G401 (cell line): ENCODE results near the gene CCDC70. TPM values are rescaled to one million over a fixed set of nuclear protein-coding genes. Genes with fewer than 3 reads are reported as not detected.

Source experiments
- DNase-seq: peaks from one replicate; pipeline ENCODE4 v3.0.0-alpha.2; 2015; ENCODE audit warnings: low spot score
- in situ Hi-C: cut with HindIII; loops from 2 replicates; pipeline ENCODE4 v1.10.0; 2016; ENCODE audit warnings: low sequenced_read_pairs, mixed read lengths
- total RNA-seq: library from RNA; depleted of rRNA; stranded (reverse); fragments of >200 nt; shearing (Covaris generic); gene quantifications from 2 replicates; pipeline ENCODE4 v1.2.3, GENCODE V29; 2014

CCDC70 gene
- total RNA-seq, 1 experiment from 2014 or later, result not detected

DNA sequence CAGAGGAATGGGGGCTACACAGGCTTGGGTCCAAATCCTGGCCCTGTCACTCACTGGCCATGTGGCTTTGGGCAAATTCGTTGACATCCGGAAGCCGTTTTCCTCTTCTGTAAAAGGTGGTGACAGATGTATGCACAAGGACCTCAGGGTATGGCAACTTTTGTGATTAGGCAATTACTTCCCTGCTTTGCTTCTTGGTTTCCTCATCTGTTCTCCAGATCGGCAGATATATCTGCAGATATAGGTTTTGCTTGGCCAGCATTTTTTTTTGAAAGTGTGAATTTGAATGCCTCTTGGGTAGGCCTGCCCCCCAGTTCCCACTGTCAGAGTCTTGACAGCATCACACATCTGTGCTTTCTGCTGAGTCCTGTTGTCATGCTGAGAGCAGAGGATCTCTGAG is 34.5 kb upstream of the CCDC70 start:
- no peak for DNase-seq
- in situ Hi-C loops, result no loop called here

DNA sequence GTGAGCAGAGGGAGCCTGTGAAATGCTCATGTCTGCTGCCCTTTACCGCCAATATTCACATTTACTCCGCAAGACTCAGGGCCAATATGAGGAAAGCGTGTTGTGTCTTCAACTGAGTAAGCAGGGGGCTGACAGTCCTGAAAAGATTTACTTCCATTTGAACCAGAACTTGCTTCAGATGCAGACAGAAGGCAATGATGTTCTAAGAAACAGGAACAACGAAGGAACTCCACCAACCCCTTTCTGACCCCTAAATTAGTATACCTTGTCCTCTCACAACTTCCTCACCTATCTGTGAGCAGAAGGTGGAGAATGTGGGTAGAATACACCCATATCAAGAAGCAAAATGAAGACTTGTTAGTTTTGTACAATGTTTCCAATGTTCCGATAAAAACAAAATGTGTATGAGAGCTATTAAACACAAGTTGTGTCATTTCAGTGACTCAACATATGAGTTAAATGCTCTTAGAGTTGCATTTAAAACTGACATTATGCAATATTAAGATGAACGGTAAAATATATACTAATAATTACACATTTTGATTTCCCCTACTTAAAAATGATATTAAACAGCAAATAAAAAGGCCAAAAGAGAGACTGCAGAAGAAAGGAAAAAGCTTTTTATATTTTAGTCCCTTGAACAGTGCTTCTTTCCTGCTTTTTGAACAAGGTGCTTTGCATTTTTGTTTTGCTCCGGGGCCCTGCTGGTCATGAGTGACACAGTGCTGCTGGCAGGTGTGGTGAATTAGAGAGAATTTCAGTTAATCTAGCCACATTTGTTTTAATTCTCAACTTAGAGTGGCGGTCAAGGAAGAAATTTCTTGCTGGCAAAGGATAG is 32.8 kb upstream of the CCDC70 start:
- in situ Hi-C loops, result no loop called here
- no peak for DNase-seq

DNA sequence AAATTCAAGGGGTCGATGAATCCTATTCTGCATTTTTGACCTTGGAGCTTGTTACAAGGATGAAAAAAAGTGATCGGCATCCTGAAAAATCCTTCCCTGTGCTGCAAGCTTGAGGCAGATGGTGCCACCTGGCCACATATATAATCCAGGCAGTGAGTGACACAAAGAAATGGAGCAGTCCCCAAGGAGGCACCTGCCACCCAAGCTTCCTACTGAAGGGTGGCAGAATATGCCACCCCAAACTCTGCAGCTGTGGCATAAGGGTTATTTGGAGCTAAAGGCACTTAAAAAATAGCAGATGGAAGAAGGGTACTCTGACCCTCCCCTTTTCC is 32.2 kb upstream of the CCDC70 start:
- peak; percentile 74 for DNase-seq
- in situ Hi-C loops, result no loop called here

DNA sequence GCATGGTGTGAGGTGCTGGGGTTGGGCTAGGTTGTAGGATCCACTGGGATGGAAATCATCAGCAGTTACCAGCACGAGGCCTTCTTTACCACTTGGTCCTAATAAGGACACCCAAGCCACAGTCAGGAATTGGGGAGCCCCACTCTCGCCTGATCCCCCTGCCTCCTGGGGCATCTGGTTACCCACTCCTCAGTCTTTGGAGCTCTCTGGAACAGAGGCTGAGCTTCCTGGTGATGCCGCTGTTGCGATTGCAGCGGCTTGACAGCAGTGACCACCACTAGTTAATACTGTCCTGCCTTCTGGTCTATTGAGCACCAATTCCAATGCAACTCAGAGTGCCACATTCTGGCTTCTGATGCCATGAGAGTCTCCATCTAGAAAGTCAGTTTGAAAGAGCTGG is 30.2 kb upstream of the CCDC70 start:
- no peak for DNase-seq
- in situ Hi-C loops, result no loop called here

DNA sequence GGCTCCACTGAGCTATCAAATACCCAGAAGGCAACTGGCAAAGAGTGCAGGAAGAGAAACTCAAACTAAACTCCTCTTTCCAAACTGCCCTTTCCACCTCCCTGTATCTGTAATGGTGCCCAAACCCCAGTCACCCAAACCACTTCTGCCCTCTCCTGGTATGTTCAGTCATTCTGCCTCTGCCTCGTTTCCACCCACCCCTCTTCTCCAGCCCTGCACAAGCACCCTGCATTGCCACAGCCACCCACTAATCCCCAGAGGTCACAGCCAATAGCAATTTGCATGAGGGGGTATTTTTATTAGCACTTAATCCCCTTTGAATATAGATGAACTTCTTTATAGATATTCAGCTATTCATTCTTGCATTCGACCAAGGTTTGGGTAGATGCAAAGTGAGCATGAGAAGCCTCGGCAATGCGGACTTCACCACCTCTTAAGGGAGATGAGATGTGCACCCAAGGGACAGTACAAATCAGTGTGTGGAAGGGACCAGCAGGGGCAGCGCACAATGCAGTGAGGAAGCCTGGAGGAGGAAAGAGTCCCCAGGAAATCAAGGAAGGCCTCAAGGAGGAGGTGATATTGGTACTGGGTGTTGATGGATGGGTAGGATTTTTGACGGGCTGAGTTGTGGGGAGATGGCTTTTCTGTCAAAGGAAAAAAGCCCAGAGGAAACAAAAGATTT is 29.2 kb upstream of the CCDC70 start:
- in situ Hi-C loops, result no loop called here
- no peak for DNase-seq

DNA sequence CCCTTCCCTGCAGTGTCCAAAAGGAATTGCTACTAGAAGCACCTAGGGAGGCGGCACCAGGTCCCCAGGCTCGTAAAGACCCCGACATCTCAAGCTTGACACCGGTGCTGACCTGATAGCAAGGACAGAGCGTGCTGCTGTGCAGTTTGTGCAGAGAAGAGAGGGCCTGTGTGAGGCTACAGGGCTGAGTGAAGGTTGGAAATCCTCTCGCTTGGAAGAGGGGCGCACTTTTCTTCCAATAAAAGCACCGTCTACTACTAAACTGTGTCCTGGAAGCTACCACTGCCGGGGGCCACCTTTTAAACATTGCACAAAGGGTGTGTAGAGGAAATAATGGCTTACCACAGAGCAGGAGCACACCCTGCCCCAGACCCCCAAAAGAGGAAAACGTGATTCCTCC is 27.8 kb upstream of the CCDC70 start:
- in situ Hi-C loops, result no loop called here
- no peak for DNase-seq

DNA sequence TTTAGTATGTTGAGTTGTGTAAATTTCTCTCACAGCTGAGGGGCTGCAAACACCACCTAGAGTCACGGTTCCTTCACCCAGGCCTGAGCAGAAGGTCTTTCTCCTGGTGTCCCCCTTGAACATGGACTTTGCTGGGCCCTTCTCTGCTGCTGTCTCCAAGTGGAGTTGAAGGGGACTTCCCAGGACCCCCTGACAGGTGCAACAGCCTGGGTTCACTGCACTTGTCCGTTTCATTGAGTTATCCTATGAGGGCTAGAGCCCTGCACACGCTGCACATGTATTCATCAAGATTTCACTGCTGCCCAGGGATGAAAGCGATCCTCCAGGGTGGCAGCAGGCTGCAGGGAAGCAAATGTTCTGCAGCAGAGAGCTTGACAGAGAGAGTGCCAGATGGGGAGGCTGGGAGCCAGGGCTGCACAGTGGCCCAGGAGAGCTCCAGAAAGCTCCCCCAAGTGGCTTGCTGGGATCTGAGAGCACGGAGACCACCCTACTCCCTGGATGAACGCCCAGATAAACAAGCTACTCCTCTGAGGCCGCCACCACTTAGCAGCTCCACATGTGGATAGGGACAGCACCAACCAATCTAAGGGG is 27.1 kb upstream of the CCDC70 start:
- in situ Hi-C loops, result no loop called here

DNA sequence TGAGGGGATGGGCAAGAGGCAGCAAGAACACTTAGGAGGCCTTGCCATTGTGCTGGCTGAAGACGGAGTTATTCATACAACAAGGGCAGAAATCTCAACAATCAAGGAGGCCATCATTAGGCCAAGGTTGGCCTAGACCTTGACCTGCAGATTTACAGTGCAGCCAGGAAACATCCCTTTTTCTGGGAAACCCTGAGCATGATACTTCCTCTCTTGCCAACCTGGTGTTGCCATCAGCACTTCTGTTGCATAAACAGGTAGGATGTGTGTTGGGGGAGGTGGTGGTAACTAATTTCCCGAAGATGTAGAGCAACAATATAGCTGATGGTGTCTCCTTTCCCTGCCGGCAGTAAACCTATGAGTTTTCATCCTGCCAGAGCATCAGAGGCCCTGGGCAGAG is 24.8 kb upstream of the CCDC70 start:
- in situ Hi-C loops, result no loop called here
- no peak for DNase-seq

More for the DNA sequence above, 27.1 kb upstream of the CCDC70 start:
- DNase-seq, result peak; percentile 84

DNA sequence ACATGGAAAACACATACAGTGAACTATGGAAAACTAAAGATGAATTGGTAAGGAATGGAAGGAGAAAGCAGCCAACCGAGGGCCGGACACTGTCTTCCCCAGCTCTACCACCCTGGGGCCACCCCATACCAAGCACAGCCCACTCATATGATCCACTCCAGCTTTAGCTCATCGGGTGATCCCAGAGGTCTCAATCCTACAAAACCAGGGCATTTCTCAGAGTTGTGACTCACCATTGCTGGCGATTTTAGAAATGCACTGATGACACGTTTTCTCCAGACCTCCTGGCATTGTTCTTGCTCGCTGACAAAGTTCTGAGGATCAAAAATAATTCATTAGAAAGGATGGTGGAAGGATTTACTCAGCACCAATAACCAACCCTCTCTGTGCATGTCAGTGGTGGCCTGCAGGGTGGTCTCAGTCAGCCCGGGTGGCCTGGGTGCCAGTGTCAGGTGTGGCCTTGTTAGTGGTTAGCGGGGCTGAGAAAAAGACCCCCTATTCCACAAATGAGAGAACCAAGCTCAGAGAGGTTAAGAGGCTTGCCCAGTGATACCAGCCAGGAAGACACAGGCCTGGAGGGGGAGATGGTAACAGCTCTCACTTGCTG is 23.4 kb upstream of the CCDC70 start:
- DNase-seq, result no peak
- in situ Hi-C loops, result no loop called here

DNA sequence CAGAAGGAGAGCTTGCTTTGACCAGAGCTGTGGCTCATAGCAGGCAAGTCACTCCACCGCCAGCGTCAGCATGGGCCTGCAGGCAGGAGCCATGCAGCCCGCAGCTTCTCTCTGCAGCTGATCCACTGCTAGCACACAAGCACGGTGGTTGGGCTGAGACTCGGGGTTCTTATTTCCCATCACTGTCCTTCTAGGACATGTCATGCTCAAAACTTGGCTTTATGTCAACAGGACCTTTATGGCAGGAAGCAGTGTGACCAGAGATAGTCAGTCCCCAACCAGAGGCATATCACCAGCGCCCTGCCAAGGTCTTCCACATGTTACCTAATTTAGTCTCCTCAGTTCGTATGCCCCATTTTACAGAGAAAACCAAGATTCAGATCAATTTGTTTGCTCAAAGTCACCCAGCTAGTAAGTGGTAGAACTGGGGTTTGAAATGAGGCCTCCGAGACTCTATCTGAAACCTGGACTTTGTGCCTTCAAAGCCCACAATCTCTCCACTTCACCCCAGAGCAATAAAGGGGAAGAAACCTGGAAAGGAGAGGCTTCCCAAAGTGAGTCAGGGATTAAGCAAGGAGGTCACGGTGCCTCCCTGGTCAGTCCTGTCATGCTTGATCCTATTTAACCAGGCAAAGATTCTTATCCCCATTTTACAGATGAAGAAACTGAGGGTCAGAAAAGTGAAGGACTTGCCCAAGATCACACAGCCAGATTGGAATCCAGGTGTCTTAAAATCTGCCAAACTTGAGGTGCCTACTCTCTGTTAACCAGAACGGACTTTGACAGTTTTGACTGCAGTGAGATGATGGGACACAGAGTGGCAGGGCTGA is 21.8 kb upstream of the CCDC70 start:
- DNase-seq, result no peak
- in situ Hi-C loops, result no loop called here

DNA sequence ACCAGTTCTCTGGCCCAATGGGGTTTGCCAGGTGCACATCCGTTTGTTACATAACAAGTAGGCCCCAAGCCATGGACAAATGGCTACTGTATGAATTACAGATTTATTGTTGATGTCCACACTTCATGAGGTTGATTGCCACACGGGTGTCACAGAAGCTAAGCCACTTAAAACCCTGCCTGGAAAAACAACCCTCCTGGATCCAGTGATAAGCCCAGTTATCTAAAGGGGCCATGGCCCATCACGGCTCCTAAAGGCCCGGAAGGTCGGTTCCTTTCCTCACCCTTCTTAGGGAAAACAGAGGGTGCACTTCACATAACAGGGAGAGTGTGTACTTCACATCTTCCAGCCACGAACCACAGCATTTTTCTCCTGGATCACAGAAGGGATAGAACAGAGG is 20.9 kb upstream of the CCDC70 start:
- in situ Hi-C loops, result no loop called here
- DNase-seq, result no peak

DNA sequence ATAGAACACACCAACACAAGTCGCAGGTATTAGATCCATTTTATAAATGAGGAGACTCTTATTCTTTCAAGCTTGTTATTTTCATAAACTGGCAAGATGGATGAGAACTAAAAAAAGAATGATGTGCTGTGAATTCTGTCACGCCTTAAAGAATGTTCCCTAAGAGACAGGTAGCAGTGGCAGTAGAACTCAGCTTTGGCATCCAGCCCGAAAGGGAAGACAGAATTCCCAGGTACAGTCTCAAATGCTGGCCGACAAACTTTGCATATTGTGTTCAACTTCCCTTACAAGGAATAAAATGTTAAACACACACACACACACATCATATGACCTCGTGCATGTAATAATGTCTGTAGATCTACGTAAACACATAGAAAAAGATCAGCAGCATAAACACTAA is 20.0 kb upstream of the CCDC70 start:
- in situ Hi-C loops, result no loop called here

DNA sequence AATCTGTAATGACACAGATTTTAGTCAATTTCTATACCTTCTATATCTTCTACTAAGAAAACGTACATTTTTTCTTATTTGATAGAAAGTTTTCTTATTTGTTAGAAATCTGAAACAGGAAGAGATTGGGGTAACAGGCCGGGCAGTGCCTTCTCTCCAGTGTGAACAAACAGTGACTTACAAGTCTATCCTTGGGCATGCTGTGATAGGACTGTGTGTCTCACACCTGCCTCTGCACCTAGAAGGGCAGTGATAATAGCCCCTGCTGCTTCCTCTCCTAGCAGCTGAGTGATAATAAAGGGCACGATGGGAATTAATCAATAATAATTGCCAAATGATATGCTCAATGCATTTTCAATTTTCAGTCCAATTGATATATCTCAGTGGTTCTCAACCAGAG is 18.2 kb upstream of the CCDC70 start:
- in situ Hi-C loops, result no loop called here
- DNase-seq, result no peak

More for the DNA sequence above, 20.0 kb upstream of the CCDC70 start:
- DNase-seq, result no peak

DNA sequence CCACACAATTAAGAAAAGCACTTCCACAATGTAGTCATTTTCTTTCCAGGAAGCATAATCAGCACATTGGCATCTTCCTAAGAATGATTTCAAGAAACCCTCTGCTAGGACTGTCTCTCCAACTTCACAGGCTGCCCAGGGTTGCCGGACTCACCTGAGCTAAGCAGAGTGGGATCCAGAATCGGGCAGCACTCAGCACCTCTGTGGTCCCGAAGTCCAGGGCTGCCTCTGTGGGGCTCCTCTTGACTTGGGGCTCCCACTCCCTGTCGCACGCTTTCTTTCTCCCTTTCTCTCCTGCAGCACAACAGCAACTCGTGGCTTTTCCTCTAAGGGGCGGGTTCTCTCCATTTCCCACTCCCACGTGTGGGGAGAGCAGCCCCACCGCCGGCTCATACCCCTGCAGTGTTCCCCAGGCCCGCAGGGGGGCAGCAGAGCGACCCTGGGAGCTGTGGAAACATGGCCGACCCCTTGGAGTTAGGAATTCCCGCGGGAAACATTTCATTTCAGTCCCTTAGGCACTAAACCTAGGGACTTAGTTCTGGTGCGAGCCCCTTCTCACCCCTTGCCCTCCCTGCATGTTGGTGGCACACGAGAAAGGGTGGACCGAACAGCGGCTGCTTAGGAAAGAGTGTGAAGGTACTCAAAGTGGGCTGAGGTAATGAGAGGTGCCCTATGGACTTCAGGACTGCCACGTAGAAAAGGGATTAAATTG is 16.8 kb upstream of the CCDC70 start, which contains the start of gene TMEM272:
Gene TMEM272 (minus strand): TSS at position 316 of the 712 bp plus-strand sequence. CDS start 6,647 bp downstream, outside the sequence.
- peak; percentile 32 for DNase-seq
- in situ Hi-C loops, result no loop called here

DNA sequence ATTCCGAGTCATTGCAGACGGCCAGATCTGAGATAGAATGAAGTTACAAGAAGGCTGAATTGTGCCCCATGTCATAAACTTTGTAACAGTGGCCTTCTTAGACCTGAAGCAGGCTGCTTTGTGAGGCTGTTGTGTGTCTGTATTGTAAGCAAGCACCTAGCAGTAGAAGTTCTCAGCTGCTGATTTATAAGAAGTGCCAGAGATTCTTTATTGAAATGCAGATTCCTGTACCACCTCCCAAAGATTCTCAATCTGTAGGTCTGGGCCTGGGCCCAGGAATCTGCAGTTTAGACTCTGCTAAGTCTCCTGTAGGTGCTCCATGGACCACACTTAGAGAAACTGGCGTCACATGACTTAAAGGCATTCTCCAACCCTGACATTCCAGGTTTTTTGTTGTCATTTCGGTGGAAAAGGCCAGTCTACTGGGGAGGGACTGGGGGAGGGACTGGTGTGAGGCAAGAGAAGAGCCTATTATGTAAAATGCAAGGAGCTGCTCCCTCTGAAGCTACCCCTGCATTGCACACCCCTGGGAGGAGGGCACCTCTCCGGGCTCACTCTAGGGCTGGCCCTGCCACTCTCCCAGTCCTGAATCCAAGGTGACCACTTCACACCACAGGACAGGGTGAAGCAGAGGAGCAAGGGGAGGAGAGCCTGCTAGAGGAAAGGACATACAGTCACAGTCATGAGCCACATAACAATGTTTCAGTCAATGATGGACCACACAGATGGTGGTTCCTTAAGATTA is 16.0 kb upstream of the CCDC70 start:
- in situ Hi-C loops, result no loop called here
- no peak for DNase-seq

DNA sequence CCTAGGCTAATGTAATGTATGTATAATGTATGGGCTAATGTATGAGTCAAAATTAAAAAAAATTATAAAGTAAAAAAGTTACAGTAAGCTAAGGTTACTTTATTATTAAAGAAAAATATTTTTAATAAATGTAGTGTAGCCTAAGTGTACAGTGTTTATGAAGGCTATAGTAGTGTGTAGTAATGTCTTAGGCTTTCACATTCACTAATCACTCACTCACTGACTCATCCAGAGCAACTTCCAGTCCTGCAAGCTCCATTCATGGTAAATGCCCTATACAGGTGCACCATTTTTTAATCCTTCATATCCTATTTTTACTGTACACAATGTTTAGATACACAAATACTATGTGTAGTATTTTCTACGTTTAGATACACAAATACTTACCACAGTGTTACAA is 15.0 kb upstream of the CCDC70 start:
- no peak for DNase-seq
- in situ Hi-C loops, result no loop called here

DNA sequence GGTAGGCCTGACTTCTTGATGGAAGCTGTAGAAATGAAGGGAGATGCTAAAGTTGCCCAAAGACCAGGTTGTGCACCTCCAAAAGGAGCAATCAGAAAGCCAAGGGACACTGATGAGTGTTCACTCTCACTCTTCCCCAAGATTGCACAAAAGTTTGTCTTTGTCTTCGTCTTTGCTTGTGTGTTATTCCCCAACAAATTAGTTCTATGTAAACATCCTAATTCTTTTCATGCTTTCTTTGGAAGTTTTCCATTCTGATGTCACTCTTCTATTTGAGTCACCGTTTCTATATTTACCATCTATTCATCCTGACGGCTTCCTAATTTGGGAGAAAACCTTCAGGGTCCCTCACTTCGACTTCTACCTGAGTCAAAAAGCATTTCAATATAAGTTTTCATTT is 13.1 kb upstream of the CCDC70 start:
- no peak for DNase-seq
- in situ Hi-C loops, result no loop called here
